GM19240 (cell line): ENCODE data around the gene MS4A7.
"Not testable (repeated sequence)": the region's sequence is repeated elsewhere in the genome, so short reads cannot be mapped to it uniquely, and the experiment has no call there.

ENCODE experiments used
- DNase-seq: peaks from one replicate; pipeline ENCODE4 v3.0.0; 2011; ENCODE audit warnings: low spot score; ENCODE audit not compliant: insufficient read length

MS4A7 gene, protein sequence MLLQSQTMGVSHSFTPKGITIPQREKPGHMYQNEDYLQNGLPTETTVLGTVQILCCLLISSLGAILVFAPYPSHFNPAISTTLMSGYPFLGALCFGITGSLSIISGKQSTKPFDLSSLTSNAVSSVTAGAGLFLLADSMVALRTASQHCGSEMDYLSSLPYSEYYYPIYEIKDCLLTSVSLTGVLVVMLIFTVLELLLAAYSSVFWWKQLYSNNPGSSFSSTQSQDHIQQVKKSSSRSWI

DNA sequence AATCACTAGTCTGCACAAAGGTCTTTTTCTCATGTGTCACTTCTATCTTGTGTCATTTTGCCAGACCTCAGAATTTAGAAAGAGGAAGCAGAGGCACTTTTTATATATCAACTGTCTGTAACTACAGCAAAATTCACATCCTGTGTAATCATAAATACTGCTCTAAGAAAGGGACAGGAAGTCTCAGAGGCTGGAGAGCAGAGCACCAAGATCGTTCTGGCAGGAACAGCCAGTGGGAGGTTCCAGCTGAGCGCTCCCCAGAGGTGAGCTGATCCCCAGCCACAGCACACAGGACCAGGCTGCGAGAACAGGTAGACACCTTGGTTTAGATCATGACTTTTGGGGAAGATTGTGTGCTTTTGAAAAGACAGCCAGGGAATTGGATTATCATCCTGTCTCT, at the start of gene MS4A7:
TSS of gene MS4A7 (plus strand) at position 179 of the 400 bp plus-strand sequence. CDS start 4,610 bp downstream, outside the sequence.
- peak; percentile 45 for DNase-seq

DNA sequence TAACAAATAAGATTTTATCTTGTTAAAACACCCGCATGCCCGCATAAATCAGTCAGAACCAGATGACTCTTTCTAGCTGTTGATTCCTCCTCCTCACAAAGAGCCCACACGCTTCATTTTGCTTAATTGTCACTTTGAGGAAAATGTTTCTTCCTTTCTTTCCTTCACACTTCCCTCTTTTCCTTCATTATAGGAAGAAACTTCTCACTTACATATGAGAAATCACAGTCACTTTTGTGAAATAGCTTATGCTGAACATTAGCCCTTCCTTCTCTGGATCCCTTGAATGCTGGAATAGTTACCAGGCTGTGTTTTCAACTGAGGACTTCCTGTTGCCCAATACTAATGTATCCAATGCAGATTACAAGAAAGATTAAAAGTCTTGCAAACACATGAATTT, 45.5 kb upstream of the MS4A7 start:
- DNase-seq: no peak

DNA sequence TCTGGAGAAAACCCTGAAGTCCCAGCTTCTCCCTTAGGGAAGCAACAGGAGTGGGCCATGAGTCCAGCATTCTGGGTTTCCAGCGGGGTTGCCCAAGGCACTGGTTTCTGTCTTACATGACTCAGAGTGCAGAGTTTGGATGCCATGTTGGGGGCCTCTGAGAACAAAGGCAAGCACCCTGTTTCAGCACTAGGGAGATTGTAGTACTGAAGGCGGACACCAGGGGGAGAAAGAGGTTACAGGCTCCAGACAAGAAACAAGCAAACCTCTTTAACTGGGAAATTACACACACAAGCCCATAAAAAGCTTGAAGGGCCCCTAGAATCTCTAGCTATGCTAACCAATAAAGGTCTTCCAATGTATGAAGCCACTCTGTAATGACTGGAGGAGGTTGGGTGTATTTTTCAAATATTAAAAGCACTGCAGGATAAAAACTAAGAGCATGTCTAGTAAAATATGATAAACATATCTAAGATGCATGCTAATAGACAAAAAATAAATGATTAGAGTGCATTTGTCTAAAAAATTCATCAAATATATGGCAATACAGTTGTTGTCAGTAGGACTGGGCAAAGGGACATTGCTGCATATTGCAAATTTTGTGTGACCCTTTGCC, 44.2 kb upstream of the MS4A7 start:
- DNase-seq: peak; percentile 28

DNA sequence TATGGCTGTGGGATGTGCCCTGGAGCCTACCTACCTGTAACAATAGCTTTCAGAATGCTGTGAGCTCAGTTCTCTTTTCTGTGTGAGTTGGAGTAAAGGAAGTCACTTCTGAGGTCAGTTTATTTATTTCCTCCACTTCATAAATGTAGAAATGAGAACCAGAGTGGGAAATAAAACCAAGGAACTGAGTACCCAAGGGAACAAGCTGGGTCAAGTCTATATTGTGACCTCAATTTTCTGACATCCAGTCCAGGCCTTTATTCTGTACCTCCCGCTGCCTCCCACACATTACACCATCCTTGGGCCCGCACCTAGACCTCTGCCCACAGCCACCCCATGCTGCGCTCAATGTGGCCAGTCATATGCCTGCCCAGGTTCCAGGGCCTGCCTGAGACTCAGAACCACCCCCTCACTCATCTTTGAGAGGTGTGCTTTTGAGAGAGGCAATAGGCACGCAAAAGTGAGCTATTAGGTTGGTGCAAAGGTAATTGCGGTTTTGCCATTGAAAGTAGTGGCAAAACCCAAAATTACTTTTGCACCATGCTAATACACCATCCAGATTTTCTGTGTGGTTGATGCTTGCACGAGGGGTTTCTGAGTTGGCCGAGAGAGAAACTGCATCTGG, 41.5 kb upstream of the MS4A7 start:
- DNase-seq: no peak

DNA sequence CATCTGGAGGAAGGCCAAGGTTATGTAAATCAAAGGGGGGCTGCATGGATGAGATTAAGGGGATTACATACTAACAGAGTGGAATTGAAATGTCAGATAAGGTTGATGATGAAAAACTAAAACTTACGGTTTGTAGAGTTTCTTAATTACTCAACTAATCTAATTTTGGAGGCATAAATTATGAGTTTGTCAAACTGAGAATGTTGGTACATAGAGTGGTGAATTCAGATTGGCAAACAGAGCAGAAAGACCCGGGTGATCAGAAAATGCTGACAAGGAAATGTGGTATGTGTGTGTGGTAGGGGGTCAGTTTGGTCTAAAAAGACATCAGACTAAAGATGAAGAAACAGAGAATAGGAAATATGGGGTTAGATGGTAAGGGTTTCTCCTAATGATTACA, 40.3 kb upstream of the MS4A7 start:
- DNase-seq: no peak

DNA sequence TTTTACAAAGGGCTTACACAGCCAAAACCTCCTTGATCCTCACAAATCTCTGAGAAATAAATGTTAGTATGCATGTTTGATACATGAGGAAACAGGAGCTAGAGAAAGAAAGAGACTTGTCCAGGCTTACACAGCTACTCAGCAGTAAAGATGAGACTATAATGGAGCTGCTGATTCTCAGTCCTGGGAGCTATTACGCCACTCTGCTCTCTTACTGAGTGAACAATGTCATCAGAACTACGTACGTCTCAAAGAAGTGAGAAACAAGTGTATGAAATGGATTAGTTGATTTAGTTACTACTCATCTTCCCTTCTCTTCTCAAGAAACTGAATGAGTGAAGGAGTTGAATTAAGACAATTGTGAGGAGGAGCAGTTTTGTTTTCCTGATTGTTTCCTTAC, 39.0 kb upstream of the MS4A7 start:
- no peak for DNase-seq

DNA sequence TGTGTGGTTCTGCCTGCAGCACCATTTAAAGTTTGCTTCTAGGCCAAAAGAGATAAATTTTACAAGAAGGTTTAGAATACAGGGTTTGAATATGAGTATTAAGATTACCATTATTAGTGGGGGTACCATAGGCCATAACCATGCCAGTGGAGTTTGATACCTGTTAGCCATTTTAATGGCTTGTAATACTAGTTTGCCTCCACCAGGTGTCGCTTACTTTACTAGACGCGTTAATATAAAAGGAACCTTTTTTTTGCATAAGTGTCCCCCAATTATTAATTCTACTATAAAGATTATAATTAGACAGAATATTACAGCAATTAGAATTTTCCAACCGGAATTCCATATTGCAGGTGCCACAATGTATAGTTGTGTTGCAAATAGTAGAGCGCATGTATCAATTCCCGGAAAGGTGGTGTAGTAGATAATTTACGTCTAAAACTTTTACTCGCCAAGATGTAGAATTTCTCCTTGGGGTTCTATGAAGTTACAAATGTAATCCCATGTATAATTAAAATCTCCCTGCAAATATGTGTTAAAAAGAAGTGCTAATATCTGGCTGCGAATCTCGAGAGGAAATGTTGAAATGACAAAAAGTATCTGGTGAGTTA, 35.1 kb upstream of the MS4A7 start:
- no peak for DNase-seq

DNA sequence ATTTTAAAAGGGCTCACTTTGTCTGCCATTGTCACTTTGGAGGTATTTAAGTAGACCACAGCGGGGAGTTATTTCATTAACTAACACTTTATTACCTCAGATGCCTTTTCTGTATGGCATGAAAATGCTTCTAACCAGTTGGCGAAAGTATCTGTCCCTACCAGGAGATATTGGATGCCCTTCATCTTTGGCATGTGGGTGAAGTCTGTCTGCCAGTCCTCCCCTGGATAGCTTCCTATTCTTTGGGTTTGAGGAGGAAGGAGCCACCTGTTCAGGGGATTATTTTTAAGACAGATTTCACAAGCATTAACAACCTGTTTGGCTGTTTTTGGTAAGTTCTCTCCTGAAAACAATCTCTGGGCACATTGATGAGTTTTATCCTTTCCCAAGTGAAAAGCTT, 34.2 kb upstream of the MS4A7 start:
- DNase-seq: no peak

DNA sequence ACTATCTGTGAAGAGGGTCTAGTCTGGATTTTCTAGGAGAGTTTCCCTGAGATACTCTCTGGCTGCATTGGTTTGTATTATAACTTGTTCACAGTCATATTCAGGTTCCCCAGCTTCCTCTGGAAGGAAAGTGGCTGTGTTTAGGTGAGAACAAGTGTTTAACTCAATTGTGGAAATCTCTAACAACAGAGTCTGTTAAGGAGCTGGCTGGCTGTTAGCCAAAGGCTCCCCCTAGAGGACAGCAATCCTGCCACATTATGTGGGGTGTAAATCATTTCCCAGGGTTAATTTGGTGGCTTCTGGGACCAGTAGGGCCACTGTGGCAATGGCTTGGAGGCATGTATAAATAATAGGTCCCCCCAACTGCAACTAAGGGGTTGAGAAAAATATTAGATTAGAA, 32.8 kb upstream of the MS4A7 start:
- DNase-seq: no peak

DNA sequence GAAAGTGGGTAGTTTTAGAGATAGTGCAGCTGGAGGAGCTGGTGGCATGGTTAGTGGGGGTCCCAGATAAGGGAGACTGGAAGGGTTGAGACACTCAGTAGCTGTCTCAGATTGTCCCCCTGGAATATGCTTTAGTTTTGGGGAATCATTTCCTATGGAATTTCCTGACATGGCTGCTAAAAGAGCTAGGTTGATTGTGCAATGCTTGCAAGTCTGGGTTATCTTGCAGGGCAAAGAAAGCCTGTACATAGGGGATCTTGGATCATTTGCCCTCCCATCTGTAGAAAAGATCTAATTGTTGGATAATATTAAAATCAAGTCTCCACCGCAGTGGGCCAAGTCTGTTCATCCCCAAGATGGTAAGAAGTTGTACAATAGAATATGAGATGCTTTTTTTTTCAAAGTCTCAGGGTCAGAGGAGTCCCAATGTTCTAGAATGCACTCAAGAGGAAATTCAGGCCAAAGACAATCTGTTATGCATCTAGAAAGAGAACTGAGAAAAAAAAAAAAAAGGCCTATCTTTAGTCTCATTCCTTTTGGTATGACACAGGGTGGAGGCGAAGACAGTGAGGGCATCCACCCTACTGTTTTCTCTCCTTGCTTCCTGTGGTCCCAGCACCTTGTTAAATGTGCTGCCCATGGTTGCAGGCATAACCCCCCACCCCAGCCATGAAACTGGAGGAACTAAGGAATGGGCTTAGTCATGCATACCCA, 31.1 kb upstream of the MS4A7 start:
- no peak for DNase-seq

DNA sequence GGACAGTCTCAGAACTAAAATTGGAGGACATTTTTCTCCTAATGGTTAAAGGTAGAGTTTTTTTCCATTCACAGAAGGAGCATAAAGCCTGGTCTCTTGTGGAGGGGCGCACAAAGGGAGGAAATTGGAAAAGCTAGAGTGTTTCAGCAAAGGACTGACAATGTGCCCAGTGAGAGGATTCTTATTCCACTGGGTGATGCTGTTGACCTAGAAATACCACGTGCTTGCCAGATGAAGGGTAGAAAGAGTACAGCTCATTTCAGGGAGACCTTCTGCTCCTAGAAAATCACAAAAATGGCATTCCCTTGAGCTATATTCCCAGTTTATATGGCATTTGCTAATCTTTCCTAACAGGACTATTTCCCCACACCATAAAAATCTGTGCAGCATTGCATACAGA, 30.2 kb upstream of the MS4A7 start:
- no peak for DNase-seq

DNA sequence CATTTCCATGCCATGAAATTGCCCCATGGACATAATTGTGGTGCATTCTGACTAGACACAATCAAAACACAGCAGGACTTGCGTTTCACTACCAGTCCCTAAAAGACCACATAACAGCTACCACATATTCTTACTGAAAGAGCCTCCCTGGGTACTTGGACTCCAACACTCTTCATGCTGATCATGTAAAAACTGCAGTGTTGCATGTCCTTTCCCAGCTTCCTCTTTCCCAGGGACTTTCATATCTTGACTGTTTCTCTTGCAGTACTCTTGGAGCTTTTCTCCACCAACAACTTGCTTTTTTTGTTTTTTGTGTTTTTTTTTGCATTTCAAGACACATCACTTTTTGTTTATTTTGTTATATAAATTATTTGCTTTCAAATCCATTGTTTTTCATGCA, 28.3 kb upstream of the MS4A7 start:
- no peak for DNase-seq

DNA sequence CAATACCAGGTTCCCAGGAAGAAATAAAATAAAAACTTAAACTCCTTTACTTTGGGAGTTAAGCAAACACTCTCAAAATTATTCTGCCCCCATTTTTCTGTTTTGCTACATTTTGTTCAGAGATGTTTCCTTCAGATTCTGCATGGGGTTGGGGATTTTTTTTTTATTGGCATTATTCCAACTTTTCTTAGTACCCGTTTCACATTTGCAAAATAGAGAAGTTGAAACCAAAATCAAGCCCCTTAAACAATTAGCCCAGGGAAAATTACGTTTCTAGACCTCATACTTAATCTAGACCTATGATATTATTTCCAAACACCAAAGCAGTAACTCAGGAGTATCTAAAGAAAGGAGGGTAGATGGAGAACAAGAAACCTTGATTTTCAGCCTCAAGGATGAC, 20.6 kb upstream of the MS4A7 start:
- DNase-seq: no peak

DNA sequence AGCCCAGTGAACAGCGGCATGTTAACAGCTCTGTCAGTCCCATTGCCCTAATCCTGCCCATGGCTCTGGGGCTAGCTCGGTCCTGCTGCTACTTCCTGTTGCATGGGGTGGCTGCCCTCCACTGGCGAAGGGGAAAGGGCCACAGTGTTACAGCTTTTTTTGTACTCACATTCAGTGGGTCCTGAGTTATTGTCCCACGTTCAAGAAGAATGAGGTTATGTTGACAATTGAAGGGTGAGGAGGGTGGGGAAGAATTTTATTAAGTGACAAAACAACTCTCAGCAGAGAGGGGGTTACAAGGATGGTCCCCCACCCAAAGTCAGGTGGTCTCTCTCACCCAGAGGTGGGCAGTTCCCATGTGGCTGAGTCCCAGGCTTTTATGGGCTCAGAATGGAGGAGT, 17.7 kb upstream of the MS4A7 start:
- no peak for DNase-seq

DNA sequence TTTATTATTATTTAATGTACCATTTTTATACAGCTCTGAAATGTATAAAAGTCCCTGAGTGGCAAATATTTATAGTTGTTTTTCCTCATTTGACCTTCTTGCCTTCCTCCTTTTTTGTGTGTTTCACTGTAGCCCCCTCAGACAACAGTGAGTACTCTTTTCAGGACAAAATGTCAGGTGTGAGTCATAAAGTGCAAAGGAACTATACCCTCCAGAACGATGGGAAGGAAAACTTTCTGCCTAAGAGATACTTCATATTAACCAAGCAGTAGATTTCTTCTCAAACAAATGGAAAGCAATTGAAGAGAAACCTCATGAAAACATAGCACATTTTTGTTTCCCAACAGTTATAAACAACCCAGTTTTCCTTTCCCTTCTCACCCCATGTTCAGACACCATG, 16.1 kb upstream of the MS4A7 start:
- DNase-seq: no peak

DNA sequence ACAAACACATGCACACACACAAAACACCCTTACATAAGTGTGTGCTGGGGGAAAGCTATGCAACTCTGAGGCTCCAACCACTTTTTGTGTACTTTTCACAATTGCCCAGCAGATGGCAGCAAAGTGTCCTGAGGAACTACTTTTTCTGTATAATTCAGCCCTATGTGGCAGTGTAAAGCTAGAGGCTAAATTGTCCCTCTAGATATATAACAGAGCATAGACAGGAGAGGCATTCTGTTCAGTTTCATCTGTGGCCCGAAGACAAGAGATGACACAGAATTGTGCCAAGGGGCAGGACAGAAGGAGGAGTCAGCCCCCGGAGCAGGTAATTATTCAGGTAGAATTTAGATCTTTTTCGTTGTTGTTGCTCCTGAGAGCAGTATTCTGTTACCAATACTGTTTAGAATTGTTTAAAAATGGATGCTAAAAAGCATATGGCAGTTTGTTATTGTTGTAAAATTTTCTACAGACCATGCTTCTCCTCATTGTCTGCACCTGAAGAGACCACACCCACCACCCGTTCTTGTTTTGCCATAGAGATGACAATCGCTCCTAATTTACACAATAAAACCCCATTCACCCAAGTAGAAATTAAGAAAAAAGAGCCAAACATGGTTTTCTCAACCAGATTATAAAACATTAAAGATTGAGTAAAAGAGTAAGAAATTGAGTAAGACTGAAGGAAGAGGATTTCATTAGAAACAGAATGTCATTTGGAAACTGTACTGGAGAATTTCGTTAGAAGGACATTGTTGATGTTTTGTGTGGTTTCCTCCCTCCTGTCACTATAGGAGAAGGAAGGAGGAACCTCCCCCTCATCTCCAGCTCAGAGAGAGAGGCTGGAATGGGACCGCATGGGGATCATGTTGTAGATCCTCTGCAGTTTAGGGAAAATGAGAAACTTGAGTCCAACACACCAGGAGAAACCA, 14.5 kb upstream of the MS4A7 start:
- peak; percentile 28 for DNase-seq

DNA sequence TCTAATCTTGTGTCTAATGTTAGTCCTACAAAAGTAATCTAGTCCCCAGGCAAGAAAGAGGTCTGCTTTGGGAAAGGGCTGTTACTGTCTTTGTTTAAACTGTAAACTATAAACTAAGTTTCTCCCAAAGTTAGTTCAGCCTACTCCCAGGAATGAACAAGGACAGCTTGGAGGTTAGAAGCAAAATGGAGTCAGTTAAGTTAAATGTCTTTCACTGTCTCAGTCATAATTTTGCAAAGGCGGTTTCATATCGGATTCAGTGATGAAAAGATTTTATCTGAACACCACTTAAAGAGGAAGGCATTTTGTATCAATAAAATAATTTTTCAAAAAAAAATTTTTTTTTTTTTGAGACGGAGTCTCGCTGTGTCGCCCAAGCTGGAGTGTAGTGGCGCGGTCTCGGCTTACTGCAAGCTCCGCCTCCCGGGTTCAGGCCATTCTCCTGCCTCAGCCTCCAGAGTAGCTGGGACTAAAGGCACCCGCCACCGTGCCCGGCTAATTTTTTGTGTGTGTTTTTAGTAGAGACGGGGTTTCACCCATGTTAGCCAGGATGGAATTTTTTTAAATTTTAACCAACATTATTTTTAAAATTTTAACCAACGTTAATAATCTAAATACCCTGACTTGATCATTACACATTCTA, 11.9 kb upstream of the MS4A7 start:
- not testable (repeated sequence) for DNase-seq

DNA sequence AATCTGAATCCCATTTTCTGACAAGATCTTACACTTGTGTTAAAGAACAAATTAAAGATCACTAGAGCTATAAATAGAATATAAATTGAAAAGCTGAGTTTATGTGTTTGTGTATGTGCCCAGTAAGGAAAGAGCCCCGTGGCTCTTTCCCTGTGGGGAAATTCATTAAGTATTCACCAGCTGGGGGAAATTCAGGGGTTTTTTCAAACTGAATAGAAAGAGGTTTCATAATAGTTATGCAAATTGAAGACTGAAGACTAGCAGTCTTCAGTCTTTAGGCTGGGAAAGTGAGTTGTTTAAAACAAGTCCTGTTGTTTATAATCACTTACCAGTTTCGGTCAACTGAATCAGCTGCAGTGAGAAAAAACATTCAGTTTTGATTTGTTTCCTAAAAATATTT, 11.3 kb upstream of the MS4A7 start:
- DNase-seq: peak; percentile 23

DNA sequence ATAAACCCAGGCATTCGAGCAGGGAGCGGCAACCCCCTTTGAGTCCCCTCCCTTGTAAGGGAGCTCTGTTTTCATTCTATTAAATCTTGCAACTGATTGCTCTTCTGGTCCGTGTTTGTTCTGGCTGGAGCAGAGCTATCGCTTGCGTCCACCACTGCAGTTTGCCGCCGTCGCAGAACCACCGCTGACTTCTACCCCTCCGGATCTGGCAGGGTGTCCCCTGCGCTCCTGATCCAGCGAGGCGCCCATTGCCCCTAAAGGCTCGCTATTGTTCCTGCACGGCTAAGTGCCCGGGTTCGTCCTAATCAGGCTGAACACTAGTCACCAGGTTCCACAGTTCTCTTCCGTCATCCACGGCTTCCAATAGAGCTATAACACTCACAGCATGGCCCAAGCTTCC, 10.4 kb upstream of the MS4A7 start:
- DNase-seq: no peak

DNA sequence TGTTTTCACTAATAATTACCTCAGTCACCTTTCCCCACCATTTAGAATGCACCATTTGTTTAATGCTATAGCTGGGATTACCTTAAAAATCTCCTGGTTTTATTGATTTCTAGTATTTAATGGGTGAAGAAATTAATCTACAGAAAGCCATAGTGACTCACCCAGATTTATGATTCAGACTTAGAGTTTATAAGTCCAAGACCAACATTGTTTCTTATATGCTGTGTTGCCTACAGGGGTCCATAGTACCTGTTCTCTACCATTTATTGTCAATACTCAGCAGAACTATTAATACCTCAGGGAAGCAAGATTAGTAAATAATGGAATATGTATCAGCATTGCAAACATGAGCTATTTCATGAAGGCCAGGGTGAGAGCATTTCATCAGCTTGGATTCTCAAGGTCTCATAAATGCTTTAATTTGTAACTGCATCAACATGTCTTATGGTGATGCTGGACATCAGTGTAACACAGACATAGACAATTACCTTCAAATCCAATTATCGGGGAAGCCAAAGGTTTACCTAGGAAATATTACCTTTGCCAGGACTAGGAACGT, 8.0 kb upstream of the MS4A7 start:
- no peak for DNase-seq
